HG02970 (cell line): ENCODE results near the gene POGZ.

Source experiments
- ATAC-seq: cut with Tn5 transposase; IDR thresholded peaks from one replicate; pipeline ENCODE4 v1.9.1; 2021; ENCODE audit warnings: mild to moderate bottlenecking, moderate library complexity, moderate number of reproducible peaks; ENCODE audit not compliant: unreplicated experiment, low FRiP score

Gene POGZ

DNA sequence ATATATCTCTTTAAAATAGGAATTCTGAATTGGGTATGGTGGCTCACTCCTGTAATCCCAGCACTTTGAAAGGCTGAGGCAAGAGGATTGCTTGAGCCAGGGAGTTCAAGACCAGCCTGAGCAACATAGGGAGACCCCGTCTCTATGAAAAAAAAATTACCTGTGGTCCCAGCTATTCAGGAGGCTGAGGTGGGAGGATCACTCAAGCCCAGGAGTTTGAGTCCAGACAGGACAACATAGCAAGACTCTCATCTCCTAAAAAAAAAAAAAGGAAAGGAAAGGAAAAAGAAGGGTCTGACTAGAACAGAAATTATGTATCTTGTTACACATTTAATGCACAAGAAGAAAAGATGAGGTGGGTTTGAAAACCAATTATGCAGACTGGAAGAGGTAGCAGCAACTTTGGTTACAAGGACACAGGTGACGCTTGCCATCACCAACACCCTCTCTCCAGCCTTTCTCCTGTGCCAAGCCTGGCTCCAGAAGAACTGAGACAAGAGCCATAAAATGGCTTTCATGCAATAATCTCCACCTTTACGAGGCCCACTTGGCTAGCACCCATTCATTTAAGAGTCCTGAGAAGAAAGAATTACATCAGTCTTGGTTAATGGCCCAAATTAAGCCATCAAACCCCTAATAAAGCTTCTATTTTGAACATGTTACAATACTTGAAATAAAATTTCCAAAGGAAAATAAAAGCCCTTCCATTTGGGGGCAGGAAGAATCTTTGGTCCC is 82.0 kb downstream of the POGZ start:
- ATAC-seq, result no peak

DNA sequence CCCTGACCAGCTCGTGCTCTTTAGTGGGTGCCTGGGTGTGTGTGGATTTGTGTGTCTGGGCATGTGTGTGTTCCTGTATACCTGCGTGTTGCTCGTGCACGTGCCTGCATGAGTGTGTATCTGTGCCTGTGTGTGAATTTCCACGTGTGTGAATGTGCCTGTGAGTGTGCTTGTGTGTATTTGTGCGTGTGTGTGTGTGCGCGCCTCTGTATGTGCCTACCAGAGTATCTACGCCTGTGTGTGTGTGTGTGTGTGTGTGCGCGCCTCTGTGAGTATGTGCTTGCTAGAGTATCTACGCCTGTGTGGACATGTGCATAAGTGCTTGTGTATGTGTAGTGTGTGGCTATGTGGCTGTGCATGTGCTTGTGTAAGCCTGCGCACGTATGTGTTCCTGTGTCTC is 86.1 kb downstream of the POGZ start:
- no peak for ATAC-seq

DNA sequence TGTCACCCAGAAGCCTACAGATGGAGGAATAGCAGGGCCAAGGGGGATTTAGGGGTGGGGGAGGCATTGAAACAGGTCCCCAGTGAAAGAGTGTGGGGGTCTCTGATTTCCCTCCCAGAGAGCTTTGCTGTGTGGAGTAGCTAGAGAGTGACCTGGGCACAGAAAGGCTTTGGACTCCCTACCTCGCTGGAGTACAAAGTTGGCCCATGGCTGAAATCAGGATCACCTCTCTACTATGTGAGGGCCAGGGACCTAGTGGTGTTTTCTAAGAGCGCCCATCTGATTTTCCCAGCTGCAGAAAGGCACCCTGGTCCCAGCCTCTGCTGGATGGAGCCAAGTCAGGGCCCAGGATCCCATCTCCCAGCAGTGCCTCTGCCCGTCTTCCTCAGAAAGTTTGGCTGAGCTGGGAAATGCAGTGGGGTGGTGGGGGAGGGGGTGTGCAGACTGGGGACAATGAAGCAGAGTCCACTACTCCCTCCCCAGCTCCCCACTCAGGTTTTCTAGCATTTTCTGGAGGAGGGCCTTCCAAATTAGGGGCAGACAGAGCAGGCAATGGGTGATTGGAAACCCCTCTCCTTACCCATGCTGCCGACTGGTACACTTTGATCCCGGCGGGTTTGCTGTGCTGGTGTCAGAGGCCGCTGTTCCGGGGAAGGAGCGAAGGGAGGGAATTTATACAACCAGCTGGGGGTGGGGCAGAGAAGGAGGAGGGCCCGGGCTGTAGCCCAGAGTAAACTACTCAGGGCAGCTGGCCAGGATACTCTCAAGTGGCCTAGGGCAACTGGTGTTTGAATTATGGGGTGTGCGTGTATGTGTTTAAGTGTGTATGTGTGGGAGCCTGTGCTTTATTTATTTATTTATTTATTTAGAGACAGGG is 87.0 kb downstream of the POGZ start, which contains the start of gene SELENBP1:
SELENBP1 (minus strand) TSS at position 648 of the 877 bp plus-strand sequence; CDS start at position 584, 64 bp downstream.
- no peak for ATAC-seq

DNA sequence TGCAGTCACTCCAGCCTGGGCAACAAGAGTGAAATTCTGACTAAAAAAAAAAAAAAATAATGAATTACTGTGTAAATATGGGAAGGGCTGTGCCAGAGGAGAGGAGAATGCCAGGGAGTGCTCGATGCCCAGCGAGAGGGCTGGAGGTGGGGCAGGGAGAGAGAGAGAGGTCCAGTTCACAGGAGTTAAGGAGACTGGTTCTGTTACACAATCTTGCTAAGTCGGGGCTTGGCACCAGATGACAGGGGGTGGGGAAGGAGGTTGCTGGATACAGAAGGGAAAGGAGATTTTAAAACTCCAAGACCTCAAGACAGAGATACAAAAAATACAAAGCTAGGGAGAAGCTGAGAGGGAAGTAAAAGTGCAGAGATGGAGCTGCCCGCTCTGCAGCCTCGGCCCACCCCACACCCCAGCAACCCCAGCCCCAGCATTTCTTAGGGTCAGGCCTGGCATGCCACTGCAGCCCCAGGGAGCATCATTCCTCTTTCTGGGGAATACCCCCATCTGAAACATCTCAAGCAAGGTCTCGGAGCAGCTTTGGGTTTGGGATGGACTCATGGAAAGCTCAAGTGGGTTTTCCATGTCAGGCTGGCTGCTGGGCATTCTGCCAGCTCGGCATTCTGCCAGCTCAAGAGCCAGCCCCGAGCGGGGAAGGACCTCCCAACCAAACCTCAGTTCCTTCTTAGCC is 87.8 kb downstream of the POGZ start:
- no peak for ATAC-seq

GRCh38 chr1:151370211-151370911 is 88.9 kb downstream of the POGZ start:
- ATAC-seq, result no peak

GRCh38 chr1:151369621-151370048 is 89.7 kb downstream of the POGZ start:
- ATAC-seq, result no peak

GRCh38 chr1:151369302-151369610 is 90.0 kb downstream of the POGZ start:
- ATAC-seq, result no peak

DNA sequence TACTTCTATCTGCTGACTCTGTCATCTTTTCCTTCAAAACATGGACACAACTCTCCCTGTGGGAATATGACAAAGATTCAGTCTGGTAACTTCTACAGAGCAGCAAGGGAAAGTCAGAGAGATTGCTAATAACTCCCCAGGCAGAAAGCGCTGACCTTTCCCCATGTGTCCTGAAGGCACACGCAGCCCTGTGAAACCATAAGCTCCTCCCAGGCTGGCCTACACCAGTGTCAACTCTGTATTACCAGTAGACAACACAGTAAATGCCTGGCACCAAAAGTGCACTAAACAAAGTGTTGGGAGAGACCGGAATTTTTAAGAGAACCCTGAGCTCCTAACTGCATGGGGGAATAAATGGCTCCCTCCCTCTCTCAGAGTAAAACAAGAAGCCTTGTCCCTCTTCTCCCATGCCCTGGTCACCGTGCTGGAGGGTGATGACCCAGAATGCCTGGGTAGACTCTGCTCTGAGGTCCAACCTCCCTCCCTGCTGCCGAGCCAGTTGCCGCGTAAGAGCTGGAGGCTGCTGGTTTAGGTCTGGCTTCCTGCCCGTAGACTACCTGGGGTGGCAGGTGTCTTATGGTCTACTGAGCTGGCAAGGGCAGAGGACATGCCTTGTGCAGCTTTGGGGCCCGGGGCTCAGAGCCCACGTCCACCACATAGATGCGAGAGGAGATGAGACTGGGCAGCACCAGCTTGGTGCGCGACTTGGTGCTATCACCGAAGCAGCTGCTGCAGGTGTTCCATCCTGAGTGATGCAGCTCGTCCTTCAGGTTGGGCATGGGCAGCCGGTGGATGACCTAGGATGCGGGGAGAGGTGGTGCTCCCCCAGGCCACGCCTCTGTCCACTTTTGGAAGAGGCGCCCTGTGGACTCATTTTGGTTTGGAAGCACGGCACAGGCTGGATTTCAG is 90.6 kb downstream of the POGZ start:
- ATAC-seq, result no peak

DNA sequence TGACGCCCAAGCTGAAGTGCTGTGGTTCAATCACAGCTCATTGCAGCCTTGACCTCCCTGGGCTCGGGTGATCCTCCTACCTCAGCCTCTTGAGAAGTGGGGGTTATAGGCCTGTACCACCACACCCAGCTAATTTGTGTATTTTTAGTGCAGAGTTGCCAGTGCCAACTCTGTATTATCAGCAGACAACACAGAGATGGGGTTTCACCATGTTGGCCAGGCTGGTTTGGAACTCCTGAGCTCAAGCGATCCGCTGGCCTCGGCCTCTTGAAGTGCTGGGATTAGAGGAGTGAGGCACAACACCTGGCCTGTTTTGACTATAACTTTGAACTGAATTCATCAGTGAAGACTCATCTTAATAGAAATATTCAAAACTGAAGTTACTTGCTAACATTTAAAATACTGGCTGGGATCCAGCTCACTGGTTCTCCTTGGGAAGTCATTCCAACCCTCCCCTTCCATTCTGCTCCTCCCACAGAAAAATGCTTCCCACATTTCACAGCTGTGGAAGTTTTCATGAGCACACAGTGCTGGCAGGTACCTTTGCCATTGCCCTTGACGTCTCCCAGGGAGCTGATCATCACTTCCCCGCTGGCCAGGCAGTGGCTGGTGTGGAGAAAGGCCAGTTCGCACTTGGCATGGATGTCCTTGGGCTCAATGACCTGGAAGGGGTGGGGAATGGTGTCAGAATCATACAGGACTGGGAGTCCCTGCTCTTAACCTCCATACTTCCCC is 91.5 kb downstream of the POGZ start:
- no peak for ATAC-seq

DNA sequence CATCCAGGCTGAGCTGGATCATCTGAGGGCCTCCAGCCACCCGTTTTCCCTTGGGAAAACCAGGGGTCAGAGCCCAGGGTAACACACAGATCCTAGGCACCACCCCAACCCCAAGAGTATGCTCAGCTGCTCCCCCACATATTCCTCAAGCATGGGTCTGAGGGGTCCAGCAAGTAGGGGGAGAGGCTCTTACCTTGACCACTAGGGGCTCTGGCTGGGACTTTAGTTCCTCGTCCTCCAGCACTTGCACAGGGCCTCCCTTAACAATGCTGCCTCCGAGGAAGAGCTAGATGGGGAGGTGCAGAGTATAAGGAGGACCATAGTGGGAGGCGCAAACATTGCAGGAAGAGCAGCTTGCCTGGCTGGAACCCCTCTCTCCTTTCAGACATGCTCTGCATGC is 94.3 kb downstream of the POGZ start:
- no peak for ATAC-seq

DNA sequence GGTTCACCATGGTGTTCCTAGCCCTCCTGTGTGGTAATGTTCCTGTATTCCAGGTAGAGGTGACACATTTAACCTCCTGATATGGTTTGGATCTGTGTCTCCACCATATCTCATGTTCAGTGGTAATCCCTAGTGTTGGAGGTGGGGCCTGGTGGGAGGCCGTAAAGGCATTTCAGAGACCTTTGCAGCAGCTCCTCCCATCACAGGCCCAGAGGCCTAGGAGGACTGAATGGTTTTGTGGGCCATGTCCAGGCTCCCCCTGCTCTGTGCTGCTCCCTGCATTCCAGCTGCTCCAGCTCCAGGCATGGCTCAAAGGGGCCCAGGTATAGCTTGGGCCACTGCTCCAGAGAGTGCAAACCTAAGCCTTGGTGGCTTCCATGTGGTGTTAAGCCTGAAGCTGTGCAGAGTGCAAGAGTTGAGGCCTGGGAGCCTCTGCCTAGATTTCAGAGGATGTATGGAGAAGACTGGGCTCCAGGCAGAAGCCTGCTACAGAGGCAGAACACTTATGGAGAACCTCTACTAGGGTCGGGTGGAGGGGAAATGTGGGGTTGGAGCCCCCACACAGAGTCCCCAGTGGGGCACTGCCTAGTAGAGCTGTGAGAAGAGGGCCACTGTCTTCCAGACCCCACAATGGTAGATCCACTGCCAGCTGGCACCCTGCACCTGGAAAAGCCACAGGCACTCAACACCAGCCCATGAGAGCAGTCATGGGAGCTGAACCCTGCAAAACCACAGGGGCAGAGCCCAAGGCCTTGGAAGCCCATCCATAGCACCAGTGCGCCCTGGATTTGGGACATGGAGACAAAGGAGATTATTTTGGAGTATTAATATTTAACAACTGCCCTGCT is 96.8 kb downstream of the POGZ start:
- ATAC-seq, result no peak

DNA sequence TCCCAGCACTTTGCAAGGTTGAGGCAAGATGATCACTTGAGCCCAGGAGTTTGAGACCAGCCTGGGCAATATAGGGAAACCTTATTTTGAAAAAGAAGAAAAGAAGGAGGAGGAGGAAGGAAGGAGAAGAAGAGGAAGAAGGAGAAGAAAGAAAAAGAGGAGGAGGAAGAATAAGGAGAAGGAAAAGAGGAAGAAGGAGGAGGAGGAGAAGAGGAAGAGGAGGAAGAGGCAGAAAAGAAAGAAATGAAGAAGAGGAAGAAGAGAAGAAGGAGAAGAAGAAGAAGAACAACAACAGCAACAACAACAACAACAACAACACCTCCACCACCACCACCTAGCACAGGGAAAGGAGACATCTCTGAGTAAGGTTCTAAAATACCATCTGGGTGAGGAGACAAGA is 97.4 kb downstream of the POGZ start:
- no peak for ATAC-seq

- no peak for ATAC-seq
Observed at GRCh38 chr1:151356696-151357095, 102.6 kb downstream of the POGZ start.
